ENCODE measurements around the gene RECQL5.

DNA sequence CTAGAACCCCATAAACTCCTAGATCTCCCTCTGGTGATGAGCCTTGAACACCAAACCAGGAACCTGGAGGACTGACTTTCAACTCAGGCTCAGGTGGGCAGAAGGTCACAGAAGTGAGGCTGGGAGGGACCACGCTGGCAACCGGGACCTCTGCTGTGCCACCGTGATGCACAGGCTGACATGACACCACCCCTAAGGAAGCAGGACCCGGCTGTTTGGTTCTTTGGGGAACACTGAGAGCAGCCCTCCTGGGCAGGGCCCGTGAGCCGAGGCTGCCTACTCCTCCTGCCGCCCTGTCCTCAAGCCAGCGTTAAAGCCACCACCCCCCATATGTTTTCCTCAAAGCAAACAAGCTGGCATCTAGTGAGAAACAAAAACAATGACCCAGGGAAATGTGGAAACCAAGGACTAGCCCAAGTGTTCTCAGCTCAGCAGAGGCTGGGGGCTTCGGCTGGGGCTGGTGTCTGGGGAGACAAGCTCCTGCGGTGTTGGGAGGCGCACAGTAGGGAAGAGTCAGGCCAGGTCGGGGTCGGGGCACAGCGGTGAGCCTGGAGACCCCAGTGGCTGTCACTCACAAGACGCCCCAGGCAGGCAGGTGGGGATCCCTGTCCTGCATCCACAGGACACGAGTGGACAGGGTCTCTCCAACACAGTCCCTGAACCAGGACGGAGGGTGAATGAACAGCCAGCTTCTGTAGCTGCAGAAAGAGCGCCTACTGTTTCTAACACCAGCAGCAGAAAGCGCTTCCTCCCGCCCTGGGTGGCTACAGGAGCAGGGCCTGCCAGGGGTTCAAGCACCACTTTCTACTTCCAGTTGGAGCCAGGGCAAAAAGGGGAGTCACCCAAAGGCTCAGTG is 32.0 kb downstream of the RECQL5 start:
- TF ChIP-seq, protein P1, sequence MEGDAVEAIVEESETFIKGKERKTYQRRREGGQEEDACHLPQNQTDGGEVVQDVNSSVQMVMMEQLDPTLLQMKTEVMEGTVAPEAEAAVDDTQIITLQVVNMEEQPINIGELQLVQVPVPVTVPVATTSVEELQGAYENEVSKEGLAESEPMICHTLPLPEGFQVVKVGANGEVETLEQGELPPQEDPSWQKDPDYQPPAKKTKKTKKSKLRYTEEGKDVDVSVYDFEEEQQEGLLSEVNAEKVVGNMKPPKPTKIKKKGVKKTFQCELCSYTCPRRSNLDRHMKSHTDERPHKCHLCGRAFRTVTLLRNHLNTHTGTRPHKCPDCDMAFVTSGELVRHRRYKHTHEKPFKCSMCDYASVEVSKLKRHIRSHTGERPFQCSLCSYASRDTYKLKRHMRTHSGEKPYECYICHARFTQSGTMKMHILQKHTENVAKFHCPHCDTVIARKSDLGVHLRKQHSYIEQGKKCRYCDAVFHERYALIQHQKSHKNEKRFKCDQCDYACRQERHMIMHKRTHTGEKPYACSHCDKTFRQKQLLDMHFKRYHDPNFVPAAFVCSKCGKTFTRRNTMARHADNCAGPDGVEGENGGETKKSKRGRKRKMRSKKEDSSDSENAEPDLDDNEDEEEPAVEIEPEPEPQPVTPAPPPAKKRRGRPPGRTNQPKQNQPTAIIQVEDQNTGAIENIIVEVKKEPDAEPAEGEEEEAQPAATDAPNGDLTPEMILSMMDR (IDR thresholded peaks at IDR 0.05): no peak
- no peak for TF ChIP-seq POLR2AphosphoS5 (IDR thresholded peaks at IDR 0.05)
